ENCODE data around the gene MALRD1. TPM values are rescaled to one million over a fixed set of nuclear protein-coding genes. Genes with fewer than 3 reads are reported as not detected.

MALRD1 gene
- total and polyA plus RNA-seq, 2 of the 8 experiments (the other 6 are each of a cell fraction or from before 2014, with no cell fraction given) = 0.32 to 0.35 TPM

- H3K4ac ChIP-seq (replicated peaks; ENCODE audit: insufficient read length, low read depth, low read length) = no peak overlapping the region
- H3K9ac ChIP-seq (replicated peaks in 1 of 4; ENCODE audit: extremely low read depth in 1 of 4, low read depth in 3 of 4, low read length in 3 of 4) = no peak overlapping the region
- no peak overlapping the region for H3K23ac ChIP-seq (ENCODE audit: insufficient read length)
- no peaks in the 10 kb centered on the region for H4K20me1 ChIP-seq (replicated peaks in 1 of 2; ENCODE audit: control insufficient read depth in 1 of 2, insufficient read depth in 2 of 2, low read length in 2 of 2)
- H3K79me2 ChIP-seq (ENCODE audit: control insufficient read depth in 1 of 2, insufficient read depth in 2 of 2, low read length in 2 of 2) = no peaks in the 10 kb centered on the region
- POLR2A ChIA-PET (ENCODE audit: partially characterized antibody) = no interaction called here
- H2BK120ac ChIP-seq (replicated peaks; ENCODE audit: low read depth, low read length) = no peak overlapping the region
- no peak overlapping the region for H4K91ac ChIP-seq (replicated peaks; ENCODE audit: insufficient read length, low read length)
- H4K5ac ChIP-seq (ENCODE audit: insufficient read length, low read depth, low read length) = no peak overlapping the region
- FAIRE-seq = no peak
- no peak overlapping the region for H2BK5ac ChIP-seq (ENCODE audit: low read depth, low read length)
- H3K4me1 ChIP-seq (replicated peaks in 1 of 4; ENCODE audit: control insufficient read depth in 3 of 4, insufficient read depth in 4 of 4, low read length in 3 of 4) = no peaks in the 10 kb centered on the region
- no peak overlapping the region for H3K27ac ChIP-seq (ENCODE audit: low read depth, low read length)
- no peak overlapping the region for H2AFZ ChIP-seq (ENCODE audit: low read length)
- no peaks in the 10 kb centered on the region for H3K23me2 ChIP-seq (ENCODE audit: low read depth, low read length)
- H3K4me3 ChIP-seq (ENCODE audit: extremely low read depth in 1 of 4, insufficient read depth in 2 of 4, low read depth in 3 of 4, low read length in 4 of 4) = no peak overlapping the region
- no peaks in the 10 kb centered on the region for H3K9me3 ChIP-seq (ENCODE audit: insufficient read depth in 2 of 2, low read depth in 1 of 2, low read length in 1 of 2)
- H2BK20ac ChIP-seq (ENCODE audit: low read length) = no peak overlapping the region
- H3K4me2 ChIP-seq (ENCODE audit: insufficient read depth in 1 of 2, low read depth in 2 of 2, low read length in 2 of 2) = no peak overlapping the region
- CTCF ChIA-PET (ENCODE audit: partially characterized antibody) = no interaction called here
- no peak overlapping the region for H4K8ac ChIP-seq (ENCODE audit: extremely low read depth, insufficient read depth, low read length)
- TF ChIP-seq KDM1A (IDR thresholded peaks at IDR 0.05; ENCODE audit: borderline replicate concordance, low read length) = no peak
- no peak for TF ChIP-seq CBX5 (IDR thresholded peaks at IDR 0.05; ENCODE audit: low read depth, low read length)
- no peak for TF ChIP-seq HDAC2 (IDR thresholded peaks at IDR 0.05; ENCODE audit: borderline replicate concordance in 1 of 2, low read depth in 2 of 2, low read length in 2 of 2)
- TF ChIP-seq ATF2 (IDR thresholded peaks at IDR 0.05; ENCODE audit: low read length) = no peak
- no peak for TF ChIP-seq BRCA1 (IDR thresholded peaks at IDR 0.05; ENCODE audit: low read depth, low read length)
- TF ChIP-seq EP300 (IDR thresholded peaks at IDR 0.05; ENCODE audit: borderline replicate concordance in 1 of 2, low read depth in 2 of 2, low read length in 2 of 2) = no peak
- no peak for TF ChIP-seq SP4 (IDR thresholded peaks at IDR 0.05; ENCODE audit: low read length)
- H3K14ac ChIP-seq (ENCODE audit: insufficient read length) = no peak overlapping the region
- no peak overlapping the region for H2AK5ac ChIP-seq (ENCODE audit: low read depth, low read length)
- H3K18ac ChIP-seq (ENCODE audit: extremely low read depth, low read length) = no peak overlapping the region
- H2BK15ac ChIP-seq (ENCODE audit: low read length) = no peak overlapping the region
- H3K56ac ChIP-seq (replicated peaks; ENCODE audit: insufficient read length, low read depth, low read length) = no peak overlapping the region
- WGBS, 2 experiments (ENCODE audit: extremely low coverage in 1 of 2, insufficient coverage in 1 of 2, insufficient read length in 1 of 2, insufficient replicate concordance in 2 of 2, low coverage in 1 of 2, low lambda C conversion rate in 2 of 2, missing lambda C conversion rate in 1 of 2) = 90% methylated on average over 2 of the region's 2 CpGs; no CpG with 5 or more reads in 1 of the 2 experiments
- H2BK12ac ChIP-seq (ENCODE audit: low read depth, low read length) = no peak overlapping the region
- no peak for DNase-seq (ENCODE audit: low read depth in 1 of 2, low spot score in 2 of 2)
- no peaks in the 10 kb centered on the region for H3K79me1 ChIP-seq (ENCODE audit: low read depth, low read length)
- no peaks in the 10 kb centered on the region for H3K27me3 ChIP-seq (replicated peaks in 1 of 4; ENCODE audit: control insufficient read depth in 3 of 4, extremely low read depth in 1 of 4, insufficient read depth in 3 of 4, low read length in 3 of 4)
- H3K36me3 ChIP-seq (ENCODE audit: control insufficient read depth in 2 of 4, insufficient read depth in 4 of 4, low read length in 3 of 4) = no peaks in the 10 kb centered on the region
Measured at GRCh38 chr10:19451937-19452336, 403.3 kb downstream of the MALRD1 start.
